GM10266 (cell line): ENCODE results near the gene ARF5.
"Not testable (repeated sequence)": the region's sequence is repeated elsewhere in the genome, so short reads cannot be mapped to it uniquely, and the experiment has no call there.

Experiments used
- DNase-seq: peaks from one replicate; pipeline ENCODE4 v3.0.0; 2012; ENCODE audit errors: extremely low spot score
- TF ChIP-seq, protein P1 (sequence below): IDR thresholded peaks from 2 replicates; pipeline ENCODE4 v1.5.1; 2012; ENCODE audit warnings: mild to moderate bottlenecking, low read depth; ENCODE audit not compliant: control insufficient read depth, insufficient read depth; ENCODE audit errors: missing control alignments

Gene ARF5

DNA sequence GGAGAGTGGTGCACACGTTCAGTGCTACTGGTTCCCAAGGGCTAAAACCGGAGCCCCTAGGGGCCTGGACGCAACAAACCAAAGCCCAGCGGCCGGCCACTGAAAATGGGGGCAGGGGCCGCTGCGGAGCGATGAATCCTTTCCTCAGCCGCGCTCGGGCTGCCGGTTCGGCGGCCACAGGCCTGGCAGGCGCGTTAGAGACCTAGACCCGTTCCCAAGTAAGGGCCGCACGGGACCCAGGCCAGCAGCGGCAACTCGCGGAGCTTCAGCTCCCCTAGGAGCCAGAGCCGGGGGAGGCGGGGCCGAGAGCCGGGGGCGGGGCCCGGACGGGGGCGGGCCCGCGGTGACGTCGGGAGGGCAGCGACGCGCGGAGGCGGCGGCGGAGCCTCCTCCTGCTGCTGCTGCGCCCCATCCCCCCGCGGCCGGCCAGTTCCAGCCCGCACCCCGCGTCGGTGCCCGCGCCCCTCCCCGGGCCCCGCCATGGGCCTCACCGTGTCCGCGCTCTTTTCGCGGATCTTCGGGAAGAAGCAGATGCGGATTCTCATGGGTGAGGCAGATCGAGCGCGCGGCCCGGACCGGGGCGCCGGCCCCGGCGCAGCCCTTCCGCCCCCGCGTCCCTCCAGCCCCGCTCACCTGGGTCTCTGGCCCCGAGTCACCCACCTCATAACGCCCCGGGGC lies at the start of gene ARF5:
ARF5 (plus strand) TSS at position 393 of the 678 bp plus-strand sequence; CDS start at position 481, 88 bp downstream.
- TF ChIP-seq, protein P1, sequence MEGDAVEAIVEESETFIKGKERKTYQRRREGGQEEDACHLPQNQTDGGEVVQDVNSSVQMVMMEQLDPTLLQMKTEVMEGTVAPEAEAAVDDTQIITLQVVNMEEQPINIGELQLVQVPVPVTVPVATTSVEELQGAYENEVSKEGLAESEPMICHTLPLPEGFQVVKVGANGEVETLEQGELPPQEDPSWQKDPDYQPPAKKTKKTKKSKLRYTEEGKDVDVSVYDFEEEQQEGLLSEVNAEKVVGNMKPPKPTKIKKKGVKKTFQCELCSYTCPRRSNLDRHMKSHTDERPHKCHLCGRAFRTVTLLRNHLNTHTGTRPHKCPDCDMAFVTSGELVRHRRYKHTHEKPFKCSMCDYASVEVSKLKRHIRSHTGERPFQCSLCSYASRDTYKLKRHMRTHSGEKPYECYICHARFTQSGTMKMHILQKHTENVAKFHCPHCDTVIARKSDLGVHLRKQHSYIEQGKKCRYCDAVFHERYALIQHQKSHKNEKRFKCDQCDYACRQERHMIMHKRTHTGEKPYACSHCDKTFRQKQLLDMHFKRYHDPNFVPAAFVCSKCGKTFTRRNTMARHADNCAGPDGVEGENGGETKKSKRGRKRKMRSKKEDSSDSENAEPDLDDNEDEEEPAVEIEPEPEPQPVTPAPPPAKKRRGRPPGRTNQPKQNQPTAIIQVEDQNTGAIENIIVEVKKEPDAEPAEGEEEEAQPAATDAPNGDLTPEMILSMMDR = peak; percentile 1
- peak; percentile 97 for DNase-seq

GRCh38 chr7:127539116-127539515 lies 49.1 kb upstream of the ARF5 start:
- no peak for DNase-seq
- TF ChIP-seq, protein P1 = no peak

DNA sequence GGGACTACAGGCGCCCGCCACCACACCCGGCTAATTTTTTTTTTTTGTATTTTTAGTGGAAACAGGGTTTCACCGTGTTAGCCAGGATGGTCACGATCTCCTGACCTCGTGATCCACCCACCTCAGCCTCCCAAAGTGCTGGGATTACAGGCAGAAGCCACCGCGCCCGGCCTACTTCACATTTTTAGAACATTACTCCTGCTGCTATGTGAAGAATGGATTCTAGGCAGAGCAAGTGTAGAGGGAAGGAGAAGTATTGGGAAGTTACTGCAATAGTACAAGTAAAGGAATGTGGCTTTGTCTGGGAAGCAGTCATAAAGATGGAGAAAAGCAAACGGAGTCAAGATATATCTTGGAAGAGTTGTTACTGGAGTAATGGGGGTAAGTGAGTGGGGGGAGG lies 47.8 kb upstream of the ARF5 start:
- DNase-seq = not testable (repeated sequence)

GRCh38 chr7:127541548-127541947 lies 46.7 kb upstream of the ARF5 start:
- TF ChIP-seq, protein P1 = no peak
- DNase-seq = no peak

- TF ChIP-seq, protein P1 = no peak
- no peak for DNase-seq
These were observed 41.9 kb upstream of the ARF5 start for GRCh38 chr7:127546313-127546712.

GRCh38 chr7:127550247-127550646 lies 38.0 kb upstream of the ARF5 start:
- TF ChIP-seq, protein P1 = no peak
- no peak for DNase-seq

GRCh38 chr7:127551941-127552340 lies 36.3 kb upstream of the ARF5 start:
- no peak for DNase-seq
- TF ChIP-seq, protein P1 = no peak

DNA sequence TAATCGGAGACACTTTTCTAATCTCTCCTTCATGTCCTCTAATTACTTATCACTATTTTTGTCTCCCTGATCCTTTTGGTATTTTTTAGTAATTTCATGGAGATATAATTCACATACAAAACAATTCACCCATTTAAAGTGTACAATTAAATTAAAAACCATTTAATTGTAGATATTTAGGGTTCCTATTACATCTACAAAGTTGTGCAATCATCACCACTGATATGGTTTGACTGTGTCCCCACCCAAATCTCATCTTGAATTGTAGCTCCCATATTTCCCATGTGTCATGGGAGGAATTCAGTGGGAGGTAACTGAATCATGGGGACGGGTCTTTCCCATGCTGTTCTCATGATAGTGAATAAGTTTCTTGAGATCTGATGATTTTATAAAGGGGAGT lies 31.8 kb upstream of the ARF5 start:
- TF ChIP-seq, protein P1 = no peak

More for the DNA sequence above, 31.8 kb upstream of the ARF5 start:
- DNase-seq = no peak
